GM18861 (cell line): ENCODE measurements around the gene ZG16.
"Not testable (repeated sequence)": the region's sequence is repeated elsewhere in the genome, so short reads cannot be mapped to it uniquely, and the experiment has no call there.

ENCODE experiments used
- ATAC-seq: cut with Tn5 transposase; IDR thresholded peaks from one replicate; pipeline ENCODE4 v1.9.1; 2021; ENCODE audit not compliant: unreplicated experiment

Gene ZG16

DNA sequence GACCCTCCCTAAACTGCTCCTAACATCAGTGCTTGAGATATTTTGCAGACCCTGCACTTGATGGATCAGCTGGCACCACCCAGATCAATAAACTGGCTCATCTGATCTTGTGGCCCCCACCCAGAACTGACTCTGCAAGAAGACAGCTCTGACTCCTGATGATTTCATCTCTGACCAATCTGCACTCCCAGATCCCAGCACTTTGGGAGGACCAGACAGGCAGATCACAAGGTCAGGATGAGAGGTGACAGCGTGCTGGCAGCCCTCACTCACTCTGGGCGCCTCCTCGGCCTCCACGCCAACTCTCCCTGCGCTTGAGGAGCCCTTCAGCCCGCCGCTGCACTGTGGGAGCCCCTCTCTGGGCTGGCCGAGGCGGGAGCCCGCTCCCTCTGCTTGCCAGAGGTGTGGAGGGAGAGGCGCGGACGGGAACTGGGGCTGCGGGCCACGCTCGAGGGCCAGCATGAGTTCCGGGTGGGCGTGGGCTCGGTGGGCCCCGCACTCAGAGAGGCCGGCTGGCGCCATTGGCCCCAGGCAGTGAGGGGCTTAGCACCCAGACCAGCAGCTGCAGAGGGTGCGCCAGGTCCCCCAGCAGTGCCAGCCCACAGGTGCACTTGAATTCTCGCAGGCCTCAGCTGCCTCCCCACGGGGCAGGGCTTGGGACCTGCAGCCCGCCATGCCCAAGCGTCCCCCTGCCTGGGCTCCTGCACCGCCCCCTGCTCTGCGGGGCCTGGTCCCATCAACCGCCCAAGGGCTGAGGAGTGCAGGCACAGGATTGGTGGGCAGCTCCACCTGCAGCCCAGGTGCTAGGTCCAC, 29.9 kb upstream of the ZG16 start:
- no peak for ATAC-seq

DNA sequence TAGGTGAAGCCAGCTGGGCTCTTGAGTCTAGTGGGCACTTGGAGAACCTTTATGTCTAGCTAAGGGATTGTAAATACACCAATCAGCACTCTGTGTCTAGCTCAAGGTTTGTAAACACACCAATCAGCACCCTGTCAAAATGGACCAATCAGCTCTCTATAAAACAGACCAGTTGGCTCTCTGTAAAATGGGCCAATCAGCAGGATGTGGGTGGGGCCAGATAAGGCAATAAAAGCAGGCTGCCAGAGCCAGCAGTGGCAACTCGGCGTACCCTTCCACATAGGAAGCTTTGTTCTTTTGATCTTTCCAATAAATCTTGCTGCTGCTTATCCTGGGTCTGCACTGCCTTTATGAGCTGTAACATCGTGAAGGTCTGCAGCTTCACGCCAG, 29.3 kb upstream of the ZG16 start:
- not testable (repeated sequence) for ATAC-seq

DNA sequence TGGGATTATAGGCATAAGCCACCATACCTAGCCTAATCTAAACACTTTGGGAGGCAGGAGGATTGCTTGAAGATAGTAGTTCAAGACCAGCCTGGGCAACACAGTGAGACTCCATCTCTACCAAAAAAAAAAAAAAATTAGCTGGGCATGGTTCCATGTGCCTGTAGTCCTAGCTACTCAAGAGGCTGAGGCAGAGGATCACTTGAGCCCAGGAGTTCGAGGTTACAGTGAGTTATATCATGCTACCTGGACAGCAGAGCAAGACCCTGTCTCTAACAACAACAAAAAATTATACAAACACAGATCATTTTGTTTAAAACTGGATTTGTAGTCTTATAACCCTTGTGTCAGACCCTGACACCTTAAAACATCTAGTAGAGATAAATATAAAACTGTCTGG, 24.5 kb upstream of the ZG16 start:
- ATAC-seq = no peak

DNA sequence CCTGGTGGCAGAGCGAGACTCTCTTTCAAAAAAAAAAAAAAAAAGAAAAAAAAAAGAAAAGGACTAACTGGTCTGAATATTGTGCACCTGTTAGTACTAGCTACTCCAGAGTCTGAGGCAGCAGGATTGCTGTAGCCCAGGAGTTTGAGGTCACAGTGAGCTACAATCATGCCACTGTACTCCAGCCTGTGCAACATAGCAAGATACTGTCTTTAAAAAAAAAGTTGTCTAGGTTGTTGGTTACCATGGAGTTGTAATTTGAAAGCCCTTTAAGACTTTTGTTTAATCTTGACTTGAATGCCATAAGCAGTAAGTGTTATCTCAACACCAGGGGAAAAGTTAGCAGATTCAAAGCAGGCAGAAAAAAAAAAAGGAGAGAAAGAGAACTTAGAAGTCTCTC, 21.4 kb upstream of the ZG16 start:
- no peak for ATAC-seq

DNA sequence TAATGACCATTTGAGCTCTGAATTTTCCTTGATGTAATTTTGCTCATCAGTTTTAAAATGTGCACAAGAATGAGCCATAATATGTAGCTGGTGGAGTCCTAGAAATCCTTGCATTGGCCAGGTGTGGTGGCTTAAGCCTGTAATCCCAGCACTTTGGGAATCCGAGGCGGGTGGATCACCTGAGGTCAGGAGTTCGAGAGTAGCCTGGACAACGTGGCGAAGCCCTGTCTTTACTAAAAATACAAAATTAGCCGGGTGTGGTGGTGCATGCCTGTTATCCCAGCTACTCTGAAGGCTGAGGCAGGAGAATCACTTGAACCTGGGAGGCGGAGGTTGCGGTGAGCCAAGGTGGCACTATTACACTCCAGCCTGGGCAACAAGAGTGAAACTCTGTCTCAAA, 21.0 kb upstream of the ZG16 start:
- ATAC-seq = not testable (repeated sequence)

DNA sequence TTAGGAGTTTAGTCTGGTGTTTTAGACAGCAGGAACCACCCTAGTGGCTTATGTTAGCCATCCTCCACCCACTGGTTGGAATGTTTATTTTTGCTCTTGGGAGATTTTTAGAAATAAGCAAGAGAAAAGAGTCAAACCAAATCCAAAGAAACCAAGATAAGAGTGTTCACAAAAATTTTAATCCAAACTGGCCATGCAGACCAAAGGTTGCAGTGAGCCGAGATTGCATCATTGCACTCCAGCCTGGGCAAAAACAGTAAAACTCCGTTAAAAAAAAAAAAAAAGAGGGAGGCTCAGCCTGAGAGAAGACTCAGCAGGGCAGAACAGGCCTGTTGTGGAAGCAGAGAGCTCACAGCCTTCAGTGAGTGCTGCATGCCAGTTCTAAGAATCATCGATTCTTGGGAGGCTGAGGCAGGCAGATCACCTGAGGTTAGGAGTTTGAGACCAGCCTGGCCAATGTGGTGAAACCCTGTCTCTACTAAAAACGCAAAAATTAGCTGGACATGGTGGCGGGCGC, 20.0 kb upstream of the ZG16 start:
- ATAC-seq = no peak

DNA sequence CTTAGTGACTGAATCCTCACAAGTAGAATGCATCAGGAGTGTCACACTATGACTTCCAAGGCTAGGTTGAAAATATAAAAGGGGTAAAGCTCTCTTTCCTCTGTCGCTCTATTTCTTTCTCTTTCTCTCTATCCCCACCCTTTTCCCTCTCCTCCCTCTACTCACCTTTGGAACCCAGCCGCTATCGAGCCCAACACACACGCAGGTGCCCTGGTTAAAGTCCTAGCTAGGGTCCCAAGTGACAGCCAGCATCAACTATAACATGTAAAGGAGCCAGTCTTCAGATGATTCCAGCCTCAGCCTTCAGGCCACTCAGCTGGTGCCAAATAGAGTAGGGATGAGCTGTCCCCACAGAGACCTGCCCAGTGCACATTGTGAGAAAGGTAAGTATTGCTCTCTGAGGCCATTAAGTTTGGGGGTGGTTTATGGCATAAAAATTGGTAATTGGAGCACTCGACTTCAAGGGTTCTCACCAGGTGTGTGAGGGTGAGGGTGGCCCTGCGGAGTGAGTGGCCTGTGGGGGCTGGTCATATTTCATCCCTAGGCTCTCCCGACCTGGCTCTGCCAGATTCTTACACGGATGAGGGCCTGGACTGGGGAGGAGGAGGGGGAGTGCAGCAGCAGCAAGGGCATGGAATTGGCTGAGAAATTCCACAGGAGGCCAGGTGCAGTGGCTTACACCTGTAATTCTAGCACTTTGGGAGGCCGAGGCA, 17.3 kb upstream of the ZG16 start:
- no peak for ATAC-seq

DNA sequence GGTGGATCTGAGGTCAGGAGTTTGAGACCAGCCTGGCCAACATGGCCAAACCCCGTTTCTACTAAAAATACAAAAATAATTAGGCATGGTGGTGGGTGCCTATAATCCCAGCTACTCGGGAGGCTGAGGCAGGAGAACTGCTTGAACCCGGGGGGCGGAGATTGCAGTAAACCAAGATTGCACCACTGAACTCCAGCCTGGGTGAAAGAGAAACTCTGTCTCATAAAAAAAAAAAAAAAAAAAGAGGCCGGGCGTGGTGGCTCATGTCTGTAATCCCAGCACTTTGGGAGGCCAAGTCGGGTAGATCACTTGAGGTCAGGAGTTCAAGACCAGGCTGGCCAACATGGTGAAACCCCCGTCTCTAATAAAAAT, 16.8 kb upstream of the ZG16 start:
- ATAC-seq = not testable (repeated sequence)

DNA sequence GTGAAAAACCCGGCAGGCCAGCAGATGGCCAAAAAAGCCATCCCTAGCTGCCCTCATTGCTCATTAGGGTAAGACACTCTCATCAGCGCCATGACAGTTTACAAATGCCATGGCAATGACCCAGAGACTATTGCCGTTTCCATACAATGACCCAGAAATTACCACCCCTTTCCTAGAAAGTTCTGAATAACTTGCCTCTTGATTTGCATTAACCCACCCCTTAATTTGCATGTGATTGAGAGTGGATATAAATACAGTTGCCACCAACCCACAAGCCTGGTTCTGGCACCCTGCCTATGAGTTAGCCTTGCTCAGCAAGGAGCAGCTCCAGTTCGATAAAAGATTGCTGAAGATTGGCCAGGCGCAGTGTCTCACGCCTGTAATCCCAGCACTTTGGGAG, 16.2 kb upstream of the ZG16 start:
- ATAC-seq = no peak

DNA sequence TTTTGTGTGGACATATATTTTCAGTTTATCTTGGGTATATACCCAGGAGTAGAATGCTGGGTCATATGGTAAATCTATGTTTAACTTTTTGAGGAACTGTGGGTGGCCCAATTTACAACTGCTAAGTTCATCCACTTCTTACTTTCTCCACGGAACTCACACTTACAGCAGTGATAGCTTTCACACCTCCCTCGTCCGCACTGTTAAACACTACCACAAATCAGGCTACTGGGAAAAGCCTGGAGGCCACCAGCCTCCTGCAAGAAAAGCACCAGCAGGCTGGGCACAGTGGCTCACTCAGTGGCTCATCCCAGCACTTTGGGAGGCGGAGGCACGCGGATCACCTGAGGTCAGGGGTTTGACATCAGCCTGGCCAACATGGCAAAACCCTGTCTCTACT, 14.7 kb upstream of the ZG16 start:
- no peak for ATAC-seq

DNA sequence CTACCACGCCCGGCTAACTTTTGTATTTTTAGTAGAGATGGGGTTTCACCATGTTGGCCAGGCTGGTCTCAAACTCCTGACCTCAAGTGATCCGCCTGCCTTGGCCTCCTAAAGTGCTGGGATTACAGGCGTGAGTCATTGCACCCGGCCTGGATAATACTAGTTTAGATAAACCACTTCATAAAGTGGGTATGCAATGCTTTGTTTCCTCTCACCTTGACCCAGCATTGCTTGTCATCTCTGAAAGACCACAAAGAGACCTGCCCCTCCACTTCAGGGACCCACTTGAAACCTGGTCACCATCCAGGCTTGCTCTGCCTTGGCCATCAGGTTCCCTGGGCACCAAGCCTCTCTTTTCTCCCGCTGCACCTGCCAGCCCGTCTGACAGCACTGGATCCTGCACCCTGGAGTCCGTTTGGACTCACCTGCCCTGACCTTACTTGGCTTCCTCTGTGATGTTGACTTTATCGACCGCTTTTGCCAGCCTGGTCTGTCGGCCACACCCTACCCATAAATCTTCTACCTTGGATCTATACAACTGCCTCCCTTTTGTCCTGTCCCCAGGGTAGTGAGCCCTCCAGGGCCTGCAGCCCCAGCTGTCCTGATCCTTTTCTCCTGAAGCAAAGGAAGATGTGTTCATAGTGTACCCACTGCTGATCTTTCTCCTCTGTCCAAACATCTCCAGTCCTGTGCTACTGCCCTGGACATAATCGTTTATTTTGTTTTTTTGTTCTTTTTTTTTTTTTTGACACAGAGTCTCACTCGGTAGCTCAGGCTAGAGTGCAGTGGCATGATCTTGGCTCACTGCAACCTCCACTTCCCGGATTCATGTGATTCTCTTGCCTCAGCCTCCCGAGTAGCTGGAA, 12.7 kb upstream of the ZG16 start:
- no peak for ATAC-seq

DNA sequence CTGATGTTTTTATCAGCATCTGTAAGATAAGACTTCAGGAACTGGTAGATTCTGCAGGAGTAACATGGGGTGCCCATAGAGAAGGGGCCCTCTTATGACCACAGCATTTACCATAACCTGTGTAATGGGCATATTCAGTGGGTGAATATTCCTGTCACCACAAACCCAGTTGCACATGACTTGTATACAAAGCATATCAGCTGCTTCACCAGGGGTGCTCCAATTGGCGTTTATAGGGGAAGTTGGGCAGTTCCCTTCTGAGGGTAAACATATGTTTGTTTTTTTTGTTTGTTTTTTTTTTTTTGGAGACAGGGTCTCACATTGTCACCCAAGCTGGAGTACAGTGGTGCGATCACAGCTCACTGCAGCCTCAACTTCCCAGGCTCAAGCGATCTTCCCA, 11.5 kb upstream of the ZG16 start:
- ATAC-seq = no peak

DNA sequence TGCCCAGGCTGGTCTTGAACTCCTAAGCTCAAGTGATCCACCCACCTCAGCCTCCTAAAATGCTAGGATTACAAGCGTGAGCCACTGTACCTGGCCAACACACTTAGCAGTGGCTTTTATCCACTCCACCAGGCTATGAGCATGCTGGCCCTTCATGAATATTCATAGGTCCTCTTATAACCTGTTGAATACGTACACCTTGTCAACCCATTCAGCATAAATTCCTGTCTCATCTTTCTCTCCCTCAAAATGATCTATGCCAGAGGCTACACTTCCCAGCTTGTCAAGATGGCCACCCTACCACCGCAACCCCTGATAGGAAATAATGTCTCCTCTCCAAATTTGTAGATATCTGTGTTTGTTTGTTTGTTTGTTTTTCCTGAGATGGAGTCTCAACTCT, 11.0 kb upstream of the ZG16 start:
- no peak for ATAC-seq

DNA sequence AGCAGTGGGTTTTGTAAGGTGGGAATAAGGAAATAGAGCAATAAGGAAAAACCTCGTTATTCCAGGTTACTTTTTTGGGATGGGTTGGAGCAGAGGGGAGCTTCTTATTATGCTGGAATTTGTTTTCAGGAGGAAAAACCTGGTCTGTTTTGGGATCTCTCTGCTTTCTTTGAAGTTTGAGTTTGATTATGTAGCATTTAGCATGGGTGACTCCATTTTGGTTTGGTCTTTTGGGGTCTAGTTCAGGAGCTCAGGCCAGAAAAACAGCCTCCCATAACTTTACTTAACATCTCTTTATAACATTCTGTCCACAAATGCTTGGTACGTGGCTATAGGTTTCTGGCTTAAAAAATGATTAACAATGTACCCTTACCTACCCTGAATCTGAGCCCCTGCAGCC, 8.5 kb upstream of the ZG16 start:
- no peak for ATAC-seq

DNA sequence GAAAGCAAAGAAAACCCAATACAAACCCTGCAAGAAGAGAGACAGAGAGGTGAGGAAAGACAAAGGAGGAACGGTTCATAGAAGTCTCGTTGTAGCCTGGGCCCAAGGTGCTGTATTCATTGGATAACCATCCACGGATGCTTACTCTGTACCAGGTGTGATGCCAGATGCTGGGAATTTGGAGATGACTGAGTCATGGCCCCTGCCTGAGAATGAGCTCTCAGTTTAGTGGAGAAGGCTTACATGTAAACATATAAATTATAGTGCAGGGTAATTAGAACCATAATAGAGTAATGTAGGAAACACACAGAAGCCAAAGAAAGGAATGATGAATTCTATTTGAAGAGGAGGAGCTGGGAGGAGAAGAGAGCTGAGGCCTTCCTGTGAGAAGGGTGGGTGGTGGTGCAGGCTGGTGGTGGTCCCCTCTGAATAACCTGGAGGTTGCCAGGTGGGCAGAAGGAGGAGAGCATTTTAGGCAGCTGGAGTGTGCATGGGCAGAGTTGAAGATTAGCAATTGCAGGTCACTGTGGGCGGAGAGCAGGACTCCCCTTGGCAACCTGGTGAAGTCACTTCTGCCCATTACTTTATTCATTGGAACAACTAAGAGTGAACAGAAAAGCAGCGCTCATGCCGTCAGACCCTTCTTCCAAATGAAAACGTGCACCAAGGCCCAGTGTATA, 7.7 kb upstream of the ZG16 start:
- ATAC-seq = no peak

DNA sequence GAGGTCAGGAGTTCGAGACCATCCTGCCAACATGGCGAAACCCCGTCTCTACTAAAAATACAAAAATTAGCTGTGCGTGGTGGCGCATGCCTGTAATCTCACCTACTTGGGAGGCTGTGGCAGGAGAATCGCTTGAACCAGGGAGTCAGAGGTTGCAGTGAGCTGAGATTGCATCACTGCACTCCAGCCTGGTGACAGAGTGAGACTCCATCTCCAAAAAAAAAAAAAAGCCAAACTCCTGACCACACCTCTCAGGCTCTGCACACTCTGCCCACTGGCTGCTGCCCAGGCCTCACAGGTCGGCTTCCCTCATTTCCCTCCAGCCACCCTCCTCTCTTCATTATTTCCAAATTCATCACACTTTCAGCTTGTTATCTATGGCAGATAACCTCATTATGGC, 5.7 kb upstream of the ZG16 start:
- not testable (repeated sequence) for ATAC-seq

DNA sequence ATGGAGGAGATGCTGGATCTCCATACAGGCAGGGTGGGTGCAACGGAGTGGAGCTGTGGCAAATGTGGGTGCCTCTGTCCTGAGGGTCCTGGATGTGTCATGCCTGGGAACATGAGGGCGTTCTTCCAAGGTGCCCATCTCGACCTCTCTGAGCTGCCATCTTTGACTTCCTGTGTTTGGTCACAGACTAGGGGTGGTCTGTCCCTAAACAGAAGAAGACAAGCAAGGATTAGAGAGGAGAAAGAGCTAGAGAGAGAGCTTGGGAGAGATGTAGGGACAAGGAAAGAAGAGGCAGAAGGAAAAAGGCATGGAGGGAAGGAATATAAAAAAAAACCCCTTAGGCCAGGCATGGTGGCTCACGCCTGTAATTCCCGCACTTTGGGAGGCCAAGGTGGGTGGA, 3.3 kb upstream of the ZG16 start:
- ATAC-seq = no peak

DNA sequence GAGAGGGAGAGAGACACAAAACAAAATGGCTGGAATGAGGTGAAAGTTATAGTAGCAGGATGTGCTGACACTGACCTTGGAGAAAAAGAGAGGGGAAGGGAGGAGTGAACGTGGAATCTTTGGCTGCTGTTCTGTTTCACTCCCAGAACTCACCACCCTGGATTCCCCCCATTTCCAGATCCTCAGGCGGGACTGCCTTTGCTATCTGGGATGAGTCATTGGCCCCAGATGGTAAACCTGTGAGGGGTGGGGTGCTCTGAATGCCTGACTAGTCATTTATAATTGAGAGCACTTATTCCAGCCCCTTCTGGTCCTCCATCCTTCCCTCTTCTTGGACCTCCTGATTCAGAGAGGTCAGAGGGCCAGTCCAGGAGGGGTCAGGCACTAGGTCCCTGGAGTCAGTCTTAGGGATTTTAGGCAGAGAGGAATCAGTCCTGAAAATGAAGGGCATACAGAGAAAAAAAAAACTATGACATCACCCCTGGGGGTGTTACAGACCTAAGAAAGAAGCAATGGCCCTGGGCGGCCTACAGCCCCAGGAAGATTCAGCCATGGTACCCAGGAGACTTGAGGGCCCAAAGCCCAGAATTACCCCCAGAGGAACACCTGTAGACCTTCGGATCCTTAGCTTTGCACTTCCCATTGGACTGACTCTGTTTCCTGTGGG, 2.2 kb upstream of the ZG16 start:
- no peak for ATAC-seq

DNA sequence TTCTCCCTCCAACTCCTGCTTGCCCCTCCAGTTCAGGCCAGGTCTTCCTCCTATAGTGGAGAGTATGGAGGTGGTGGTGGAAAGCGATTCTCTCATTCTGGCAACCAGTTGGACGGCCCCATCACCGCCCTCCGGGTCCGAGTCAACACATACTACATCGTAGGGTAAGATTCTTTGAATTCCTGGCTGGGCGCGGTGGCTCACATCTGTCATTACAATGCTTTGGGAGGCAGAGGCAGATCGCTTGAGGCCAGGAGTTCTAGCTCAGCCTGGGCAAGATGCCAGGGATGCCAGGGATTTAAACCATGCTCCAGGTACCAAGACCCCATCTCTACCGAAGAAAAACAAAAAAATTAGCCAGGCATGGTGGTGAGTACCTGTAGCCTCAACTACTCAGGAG, 1.4 kb downstream of the ZG16 start:
- ATAC-seq = no peak
